ENCODE measurements around the gene NEUROD6.

DNA sequence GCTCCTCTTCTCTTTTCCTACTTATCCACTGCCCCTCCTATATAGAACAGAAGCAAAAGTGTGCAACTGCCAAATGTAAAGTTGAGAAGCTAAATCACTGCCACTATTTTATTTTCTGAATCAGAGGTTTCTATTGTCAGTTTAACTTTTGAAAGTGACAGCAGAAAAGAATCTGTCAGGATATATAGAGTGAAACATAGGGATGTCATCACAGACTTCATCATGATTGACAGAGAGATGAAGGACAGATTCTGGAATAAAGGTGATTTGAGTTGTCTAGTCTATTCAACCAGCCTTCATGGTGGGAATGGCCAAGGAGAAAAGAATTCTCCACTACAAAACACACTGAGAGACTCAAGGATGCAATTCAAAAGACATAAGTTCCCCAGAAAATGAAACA, 19.9 kb downstream of the NEUROD6 start:
- TF ChIP-seq, protein P1, sequence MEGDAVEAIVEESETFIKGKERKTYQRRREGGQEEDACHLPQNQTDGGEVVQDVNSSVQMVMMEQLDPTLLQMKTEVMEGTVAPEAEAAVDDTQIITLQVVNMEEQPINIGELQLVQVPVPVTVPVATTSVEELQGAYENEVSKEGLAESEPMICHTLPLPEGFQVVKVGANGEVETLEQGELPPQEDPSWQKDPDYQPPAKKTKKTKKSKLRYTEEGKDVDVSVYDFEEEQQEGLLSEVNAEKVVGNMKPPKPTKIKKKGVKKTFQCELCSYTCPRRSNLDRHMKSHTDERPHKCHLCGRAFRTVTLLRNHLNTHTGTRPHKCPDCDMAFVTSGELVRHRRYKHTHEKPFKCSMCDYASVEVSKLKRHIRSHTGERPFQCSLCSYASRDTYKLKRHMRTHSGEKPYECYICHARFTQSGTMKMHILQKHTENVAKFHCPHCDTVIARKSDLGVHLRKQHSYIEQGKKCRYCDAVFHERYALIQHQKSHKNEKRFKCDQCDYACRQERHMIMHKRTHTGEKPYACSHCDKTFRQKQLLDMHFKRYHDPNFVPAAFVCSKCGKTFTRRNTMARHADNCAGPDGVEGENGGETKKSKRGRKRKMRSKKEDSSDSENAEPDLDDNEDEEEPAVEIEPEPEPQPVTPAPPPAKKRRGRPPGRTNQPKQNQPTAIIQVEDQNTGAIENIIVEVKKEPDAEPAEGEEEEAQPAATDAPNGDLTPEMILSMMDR (IDR thresholded peaks at IDR 0.05) = no peak
- no peak for TF ChIP-seq ZFX (IDR thresholded peaks at IDR 0.05; ENCODE audit: borderline replicate concordance)
